IMR-90 (cell line): ENCODE results near the gene OR3A2. TPM values are rescaled to one million over a fixed set of nuclear protein-coding genes. Genes with fewer than 3 reads are reported as not detected.

Experiments used
- ATAC-seq: fragments of 200-7000 bp; cut with Tn5 transposase; 2 replicates; pipeline ENCODE4 v1.9.1; 2020; ENCODE audit warnings: low read depth, mild to moderate bottlenecking, moderate library complexity
- BruUV-seq: library from RNA; stranded (reverse); fragments of 400-500 nt; replicated peaks from 2 replicates; lab custom pipeline; 2021; lab: Mats Ljungman, UMichigan
- CTCF ChIA-PET: fragments of 300-600 bp; formaldehyde crosslinking; extraction: SDS; loops from one replicate; lab custom pipeline; 2021; ENCODE audit warnings: antibody characterized with exemption; lab: Yijun Ruan, JAX
- POLR2A ChIA-PET: fragments of 300-600 bp; sonication (Branson Sonifier 250); formaldehyde crosslinking; loops from one replicate; lab custom pipeline; 2022; ENCODE audit warnings: antibody characterized with exemption; ENCODE audit not compliant: unreplicated experiment; lab: Charles Lee
- DNase-seq: peaks from one replicate; pipeline ENCODE4 v3.0.0; 2013
- H2AFZ ChIP-seq: replicated peaks from 2 replicates; pipeline ENCODE3; 2013; ENCODE audit warnings: low read length, mild to moderate bottlenecking; ENCODE audit not compliant: poor library complexity
- H2AK5ac ChIP-seq: 2 replicates; pipeline ENCODE4 v1.6.1; 2013; ENCODE audit warnings: low read depth, low read length, inconsistent platforms
- H2AK9ac ChIP-seq: replicated peaks from 2 replicates; pipeline ENCODE3; 2013; ENCODE audit warnings: mild to moderate bottlenecking, low read depth, low read length, moderate library complexity; ENCODE audit not compliant: poor library complexity
- H2BK120ac ChIP-seq: 2 replicates; pipeline ENCODE4 v1.6.1; 2013; ENCODE audit warnings: low read depth, low read length, inconsistent platforms
- H2BK15ac ChIP-seq: 3 replicates; pipeline ENCODE4 v1.6.1; 2013; ENCODE audit warnings: low read depth, low read length, inconsistent platforms
- H2BK20ac ChIP-seq: 2 replicates; pipeline ENCODE4 v1.6.1; 2013; ENCODE audit warnings: low read depth, mild to moderate bottlenecking, inconsistent platforms, low read length, moderate library complexity
- H2BK5ac ChIP-seq: 2 replicates; pipeline ENCODE4 v1.6.1; 2013; ENCODE audit warnings: mild to moderate bottlenecking, low read depth, low read length, inconsistent platforms; ENCODE audit not compliant: poor library complexity, severe bottlenecking
- H3K14ac ChIP-seq: replicated peaks from 2 replicates; pipeline ENCODE4 v1.6.1; 2013; ENCODE audit warnings: low read depth, low read length, inconsistent platforms
- H3K18ac ChIP-seq: 2 replicates; pipeline ENCODE4 v1.6.1; 2013; ENCODE audit warnings: low read depth, low read length, control low read depth
- H3K23ac ChIP-seq: 2 replicates; pipeline ENCODE4 v1.6.1; 2013; ENCODE audit warnings: low read depth, low read length, inconsistent platforms
- H3K27ac ChIP-seq: 2 replicates; pipeline ENCODE4 v1.5.1; 2013; ENCODE audit warnings: mild to moderate bottlenecking, control low read depth, low read length; ENCODE audit not compliant: insufficient read depth
- H3K27me3 ChIP-seq: 2 replicates; pipeline ENCODE4 v1.6.1; 2013; ENCODE audit warnings: low read length; ENCODE audit not compliant: control insufficient read depth, insufficient read depth
- H3K36me3 ChIP-seq: 2 replicates; pipeline ENCODE4 v1.6.1; 2013; ENCODE audit warnings: low read length, mixed read lengths; ENCODE audit not compliant: control insufficient read depth, insufficient read depth
- H3K4ac ChIP-seq: 2 replicates; pipeline ENCODE4 v1.6.1; 2013; ENCODE audit warnings: low read depth, low read length, inconsistent platforms
- H3K4me1 ChIP-seq: 2 replicates; pipeline ENCODE4 v1.6.1; 2013; ENCODE audit warnings: low read length, mixed read lengths; ENCODE audit not compliant: control insufficient read depth, insufficient read depth
- H3K4me2 ChIP-seq: 2 replicates; pipeline ENCODE4 v1.6.1; 2013; ENCODE audit warnings: low read depth, mild to moderate bottlenecking, control low read depth, low read length, moderate library complexity
- H3K4me3 ChIP-seq: 2 replicates; pipeline ENCODE4 v1.5.1; 2013; ENCODE audit warnings: low read depth, mild to moderate bottlenecking, control low read depth, low read length, moderate library complexity; ENCODE audit not compliant: insufficient read depth
- H3K56ac ChIP-seq: 2 replicates; pipeline ENCODE4 v1.6.1; 2013; ENCODE audit warnings: low read length, inconsistent platforms; ENCODE audit not compliant: insufficient read depth; ENCODE audit errors: extremely low read depth
- H3K79me1 ChIP-seq, 2 experiments: 2 replicates each; pipeline ENCODE4 v1.6.1; 2013; ENCODE audit warnings: low read length in 2 of 2, inconsistent platforms in 1 of 2, low read depth in 1 of 2
- H3K9ac ChIP-seq: 2 replicates; pipeline ENCODE4 v1.6.1; 2013; ENCODE audit warnings: low read depth, low read length, control low read depth
- H3K9me1 ChIP-seq: 2 replicates; pipeline ENCODE4 v1.6.1; 2013; ENCODE audit warnings: low read length, inconsistent platforms; ENCODE audit not compliant: insufficient read depth
- H3K9me3 ChIP-seq: 2 replicates; pipeline ENCODE4 v1.6.1; 2013; ENCODE audit warnings: low read length; ENCODE audit not compliant: control insufficient read depth, insufficient read depth
- H4K20me1 ChIP-seq: 2 replicates; pipeline ENCODE4 v1.6.1; 2013; ENCODE audit warnings: low read length, inconsistent platforms; ENCODE audit not compliant: insufficient read depth
- H4K5ac ChIP-seq: 2 replicates; pipeline ENCODE4 v1.6.1; 2013; ENCODE audit warnings: mild to moderate bottlenecking, low read depth, low read length, control low read depth
- H4K8ac ChIP-seq, 2 experiments: 2 replicates each; pipeline ENCODE4 v1.6.1; 2013; ENCODE audit warnings: low read depth in 2 of 2, low read length in 2 of 2, control low read depth in 1 of 2, inconsistent platforms in 1 of 2
- H4K91ac ChIP-seq: 2 replicates; pipeline ENCODE4 v1.6.1; 2013; ENCODE audit warnings: low read depth, low read length, inconsistent platforms; ENCODE audit not compliant: insufficient read depth
- BHLHE40 ChIP-seq: fragments of 150-350 bp; IDR thresholded peaks from 2 replicates; pipeline ENCODE4 v1.6.1; 2016; ENCODE audit warnings: mild to moderate bottlenecking, low read depth, low read length
- CHD1 ChIP-seq: IDR thresholded peaks from 2 replicates; pipeline ENCODE4 v1.6.1; 2012; ENCODE audit warnings: low read depth, low read length, improper control_type of control experiment
- CTCF ChIP-seq: conservative IDR thresholded peaks from 2 replicates; pipeline ENCODE4 v1.5.1; 2012; ENCODE audit warnings: mild to moderate bottlenecking, low read depth, low read length, improper control_type of control experiment
- ELK1 ChIP-seq: fragments of 150-350 bp; IDR thresholded peaks from 2 replicates; pipeline ENCODE4 v1.6.1; 2016; ENCODE audit warnings: low read depth, mild to moderate bottlenecking, low read length, moderate library complexity, borderline replicate concordance
- FOS ChIP-seq: fragments of 150-350 bp; IDR thresholded peaks from 2 replicates; pipeline ENCODE4 v1.6.1; 2016; ENCODE audit warnings: low read depth, low read length
- MAFK ChIP-seq: IDR thresholded peaks from 2 replicates; pipeline ENCODE4 v1.6.1; 2012; ENCODE audit warnings: low read depth, low read length, improper control_type of control experiment
- MAZ ChIP-seq: IDR thresholded peaks from 2 replicates; pipeline ENCODE4 v1.6.1; 2012; ENCODE audit warnings: low read depth, mild to moderate bottlenecking, low read length, improper control_type of control experiment, moderate library complexity, borderline replicate concordance
- MXI1 ChIP-seq: IDR thresholded peaks from 2 replicates; pipeline ENCODE4 v1.6.1; 2012; ENCODE audit warnings: low read depth, mild to moderate bottlenecking, low read length, moderate library complexity, borderline replicate concordance
- NFE2L2 ChIP-seq: fragments of 150-350 bp; IDR thresholded peaks from 2 replicates; pipeline ENCODE4 v1.6.1; 2016; ENCODE audit warnings: low read depth, mild to moderate bottlenecking, low read length
- POLR2A ChIP-seq: IDR thresholded peaks from 2 replicates; pipeline ENCODE4 v1.6.1; 2012; ENCODE audit warnings: mild to moderate bottlenecking, low read depth, low read length
- RAD21 ChIP-seq: IDR thresholded peaks from 2 replicates; pipeline ENCODE4 v1.6.1; 2012; ENCODE audit warnings: low read length, improper control_type of control experiment
- RCOR1 ChIP-seq: IDR thresholded peaks from 2 replicates; pipeline ENCODE4 v1.6.1; 2012; ENCODE audit warnings: mild to moderate bottlenecking, low read length, improper control_type of control experiment; ENCODE audit not compliant: insufficient replicate concordance
- RFX5 ChIP-seq: IDR thresholded peaks from 2 replicates; pipeline ENCODE4 v1.8.0; 2012; ENCODE audit warnings: low read depth, mild to moderate bottlenecking, low read length, moderate library complexity
- SMC3 ChIP-seq: fragments of 150-350 bp; IDR thresholded peaks from 2 replicates; pipeline ENCODE4 v1.6.1; 2016; ENCODE audit warnings: low read depth, mild to moderate bottlenecking, antibody characterized with exemption, low read length, moderate library complexity
- USF2 ChIP-seq: fragments of 150-350 bp; IDR thresholded peaks from 2 replicates; pipeline ENCODE4 v1.6.1; 2017; ENCODE audit warnings: mild to moderate bottlenecking, antibody characterized with exemption, low read length, low read depth
- WGBS, 2 experiments: methylation state at CpG; one replicate each; pipeline versions ENCODE4 v1.1.5 to v1.1.7; 2013; ENCODE audit warnings: missing lambda C conversion rate in 2 of 2; ENCODE audit not compliant: insufficient read length in 1 of 2; ENCODE audit errors: extremely low coverage in 2 of 2; 5-methylcytosine and 5-hydroxymethylcytosine counted together
- dilution Hi-C: fragments of 300-500 bp; cut with HindIII; formaldehyde crosslinking; loops from one replicate; pipeline ENCODE4 v1.14.3; 2018; ENCODE audit warnings: low sequenced_read_pairs; ENCODE audit not compliant: unreplicated experiment
- in situ Hi-C: fragments of 300-500 bp; cut with MboI; formaldehyde crosslinking; loops from 3 replicates; pipeline ENCODE4 v1.14.3; 2019; ENCODE audit warnings: low sequenced_read_pairs, inconsistent platforms, mixed read lengths
- intact Hi-C: fragments of 100-400 bp; cut with micrococcal nuclease; formaldehyde crosslinking; loops from 2 replicates; pipeline ENCODE4 v1.10.0; 2022
- polyA plus RNA-seq, 3 experiments: library from polyadenylated mRNA; depleted of rRNA; stranded (reverse); fragments of >200 nt; gene quantifications; 2 replicates each; pipeline ENCODE4 v1.2.3, GENCODE V29; 2012; ENCODE audit warnings: low replicate concordance in 1 of 3
- total RNA-seq: library from RNA; depleted of rRNA; stranded (reverse); fragments of >200 nt; gene quantifications from 2 replicates; pipeline ENCODE4 v1.2.3, GENCODE V29; 2012

OR3A2 gene
- total and polyA plus RNA-seq, 2 of the 4 experiments (the other 2 are of a cell fraction) = not detected

- POLR2A ChIA-PET = no interaction called here
- Histone ChIP-seq H3K4me2 (no peak overlapping the region), H4K5ac (no peak overlapping the region), H3K4me3 (no peak overlapping the region), H4K91ac (no peak overlapping the region), H3K9me3 (peaks cover 9% of the 10 kb centered on the region), H3K14ac (no peak overlapping the region), H3K23ac (no peak overlapping the region), H3K4me1 (no peaks in the 10 kb centered on the region), H2BK5ac (no peak overlapping the region), H2BK120ac (no peak overlapping the region), H3K36me3 (no peaks in the 10 kb centered on the region), H3K9me1 (no peaks in the 10 kb centered on the region), H2AK5ac (no peak overlapping the region), H3K79me1 (no peaks in the 10 kb centered on the region), H3K27me3 (no peaks in the 10 kb centered on the region), H4K8ac (no peak overlapping the region), H2BK15ac (no peak overlapping the region), H2BK20ac (no peak overlapping the region), H3K9ac (no peak overlapping the region), H2AFZ (no peak overlapping the region), H3K56ac (no peak overlapping the region), H3K4ac (no peak overlapping the region), H3K18ac (no peak overlapping the region), H3K27ac (no peak overlapping the region), H2AK9ac (no peak overlapping the region), H4K20me1 (no peaks in the 10 kb centered on the region)
- BruUV-seq = no TSS peak
- WGBS, 2 experiments = no CpG with 5 or more reads among the region's 5 CpGs
- dilution Hi-C loops = no loop called here
- TF ChIP-seq CTCF (no peak), ELK1 (no peak), MXI1 (no peak), SMC3 (no peak), RCOR1 (no peak), BHLHE40 (no peak), POLR2A (no peak), FOS (no peak), MAZ (no peak), RFX5 (no peak), MAFK (no peak), RAD21 (no peak), CHD1 (no peak), USF2 (no peak), NFE2L2 (no peak)
- in situ Hi-C loops = no loop called here
- CTCF ChIA-PET = no interaction called here
- intact Hi-C loops = no loop called here
- ATAC-seq (no peak), DNase-seq (no peak)
Observed at GRCh38 chr17:3271072-3271848, 114.8 kb downstream of the OR3A2 start.
